GM18517 (cell line): ENCODE measurements around the gene CRKL.
"Not testable (repeated sequence)": the region's sequence is repeated elsewhere in the genome, so short reads cannot be mapped to it uniquely, and the experiment has no call there.

Experiments
- ATAC-seq: cut with Tn5 transposase; IDR thresholded peaks from one replicate; pipeline ENCODE4 v1.9.1; 2021; ENCODE audit warnings: mild to moderate bottlenecking, moderate library complexity; ENCODE audit not compliant: unreplicated experiment

Gene CRKL

DNA sequence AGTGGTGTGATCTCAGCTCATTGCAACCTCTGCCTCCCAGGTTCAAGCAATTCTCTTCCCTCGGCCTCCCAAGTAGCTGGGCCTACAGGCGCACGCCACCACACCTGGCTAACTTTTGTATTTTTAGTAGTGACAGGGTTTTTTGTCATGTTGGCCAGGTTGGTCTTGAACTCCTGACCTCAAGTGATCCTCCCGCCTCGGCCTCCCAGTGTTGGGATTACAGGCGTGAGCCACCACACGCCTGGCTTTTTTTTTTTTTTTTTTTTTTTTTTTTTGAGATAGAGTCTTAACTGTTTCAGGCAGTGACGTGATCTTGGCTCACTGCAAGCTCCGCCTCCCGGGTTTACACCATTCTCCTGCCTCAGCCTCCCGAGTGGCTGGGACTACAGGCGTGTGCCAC lies 13.2 kb downstream of the CRKL start:
- ATAC-seq = not testable (repeated sequence)

- no peak for ATAC-seq
Measured at GRCh38 chr22:20931126-20931654, 14.0 kb downstream of the CRKL start.

DNA sequence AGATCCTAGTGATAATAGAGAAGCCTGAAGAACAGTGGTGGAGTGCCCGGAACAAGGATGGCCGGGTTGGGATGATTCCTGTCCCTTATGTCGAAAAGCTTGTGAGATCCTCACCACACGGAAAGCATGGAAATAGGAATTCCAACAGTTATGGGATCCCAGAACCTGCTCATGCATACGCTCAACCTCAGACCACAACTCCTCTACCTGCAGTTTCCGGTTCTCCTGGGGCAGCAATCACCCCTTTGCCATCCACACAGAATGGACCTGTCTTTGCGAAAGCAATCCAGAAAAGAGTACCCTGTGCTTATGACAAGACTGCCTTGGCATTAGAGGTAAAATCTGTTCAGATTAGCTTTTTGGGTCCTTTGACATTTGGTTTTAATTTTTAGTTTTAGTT lies 16.7 kb downstream of the CRKL start:
- ATAC-seq = no peak

DNA sequence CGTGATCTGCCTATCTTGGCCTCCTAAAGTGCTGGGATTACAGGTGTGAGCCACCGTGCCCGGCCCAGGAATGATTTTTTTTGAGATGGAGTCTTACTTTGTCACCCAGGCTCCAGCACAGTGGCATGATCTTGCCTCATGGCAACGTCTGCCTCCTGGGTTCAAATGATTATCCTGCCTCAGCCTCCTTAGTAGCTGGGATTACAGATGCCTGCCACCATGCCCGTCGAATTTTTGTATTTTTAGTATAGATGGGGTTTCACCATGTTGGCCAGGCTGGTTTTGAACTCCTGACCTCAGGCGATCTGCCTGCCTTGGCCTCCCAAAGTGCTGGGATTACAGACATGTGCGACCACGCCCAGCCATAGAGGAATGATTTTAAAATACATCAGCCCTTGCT lies 17.8 kb downstream of the CRKL start:
- not testable (repeated sequence) for ATAC-seq

DNA sequence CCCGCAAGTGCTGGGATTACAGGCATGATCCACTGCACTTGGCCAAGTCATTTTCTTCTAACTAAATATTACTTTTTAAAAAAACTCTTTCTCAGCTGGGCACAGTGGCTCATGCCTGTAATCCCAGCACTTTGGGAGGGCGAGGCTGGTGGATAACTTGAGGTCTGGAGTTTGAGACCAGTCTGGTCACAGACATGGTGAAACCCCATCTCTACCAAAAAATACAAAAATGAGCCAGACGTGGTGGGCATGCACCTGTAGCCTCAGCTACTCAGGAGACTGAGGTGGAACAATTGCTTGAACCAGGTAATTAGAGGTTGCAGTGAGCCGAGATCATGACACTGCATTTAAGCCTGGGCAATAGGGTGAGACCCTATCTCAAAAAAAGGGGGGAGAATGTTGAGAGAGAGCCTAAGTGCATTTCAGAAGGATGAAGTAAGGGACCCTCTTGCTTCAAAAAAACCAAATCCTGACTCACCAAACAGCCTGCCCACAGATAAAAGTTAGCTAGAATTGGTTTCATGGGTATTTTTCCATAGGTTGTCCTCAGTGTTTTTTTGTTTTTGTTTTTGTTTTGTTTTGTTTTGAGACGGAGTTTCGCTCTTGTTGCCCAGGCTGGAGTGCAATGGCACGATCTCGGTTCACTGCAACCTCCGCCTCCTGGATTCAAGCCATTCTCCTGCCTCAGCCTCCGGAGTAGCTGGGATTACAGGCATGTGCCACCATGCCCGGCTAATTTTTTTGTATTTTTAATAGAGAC lies 18.8 kb downstream of the CRKL start:
- ATAC-seq = not testable (repeated sequence)

- no peak for ATAC-seq
Measured at GRCh38 chr22:20937031-20937793, 20.0 kb downstream of the CRKL start.

- no peak for ATAC-seq
Measured at GRCh38 chr22:20937794-20938671, 20.8 kb downstream of the CRKL start.

DNA sequence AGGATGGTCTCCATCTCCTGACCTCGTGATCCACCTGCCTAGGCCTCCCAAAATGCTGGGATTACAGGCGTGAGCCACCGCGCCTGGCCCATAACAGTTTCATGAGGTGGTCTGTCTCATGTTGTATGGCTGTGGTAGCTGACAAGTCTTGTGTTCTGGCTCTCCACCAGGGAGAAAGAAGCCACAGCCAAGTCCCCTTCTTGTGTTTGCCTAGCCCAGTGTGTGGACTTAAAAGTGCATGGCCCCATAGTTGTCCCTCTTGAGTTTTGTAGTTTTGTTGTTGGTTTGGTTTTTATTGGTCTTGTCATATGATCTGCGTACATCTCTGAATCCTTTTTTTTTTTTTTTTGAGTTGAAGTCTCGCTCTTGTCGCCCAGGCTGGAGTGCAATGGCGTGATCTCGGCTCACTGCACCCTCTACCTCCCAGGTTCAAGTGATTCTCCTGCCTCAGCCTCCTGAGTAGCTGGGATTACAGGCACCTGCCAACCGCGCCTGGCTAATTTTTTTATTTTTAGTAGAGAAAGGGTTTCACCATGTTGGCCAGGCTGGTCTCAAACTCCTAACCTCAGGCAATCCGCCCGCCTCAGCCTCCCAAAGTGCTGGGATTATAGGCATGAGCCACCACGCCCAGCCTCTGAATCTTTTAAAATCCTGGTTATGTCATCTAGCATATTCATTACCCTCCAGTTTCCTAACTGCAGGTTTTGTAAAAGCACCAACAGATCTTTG lies 22.4 kb downstream of the CRKL start:
- not testable (repeated sequence) for ATAC-seq

- no peak for ATAC-seq
Measured at GRCh38 chr22:20940186-20940651, 23.0 kb downstream of the CRKL start.

- no peak for ATAC-seq
Measured at GRCh38 chr22:20940904-20941385, 23.7 kb downstream of the CRKL start.

DNA sequence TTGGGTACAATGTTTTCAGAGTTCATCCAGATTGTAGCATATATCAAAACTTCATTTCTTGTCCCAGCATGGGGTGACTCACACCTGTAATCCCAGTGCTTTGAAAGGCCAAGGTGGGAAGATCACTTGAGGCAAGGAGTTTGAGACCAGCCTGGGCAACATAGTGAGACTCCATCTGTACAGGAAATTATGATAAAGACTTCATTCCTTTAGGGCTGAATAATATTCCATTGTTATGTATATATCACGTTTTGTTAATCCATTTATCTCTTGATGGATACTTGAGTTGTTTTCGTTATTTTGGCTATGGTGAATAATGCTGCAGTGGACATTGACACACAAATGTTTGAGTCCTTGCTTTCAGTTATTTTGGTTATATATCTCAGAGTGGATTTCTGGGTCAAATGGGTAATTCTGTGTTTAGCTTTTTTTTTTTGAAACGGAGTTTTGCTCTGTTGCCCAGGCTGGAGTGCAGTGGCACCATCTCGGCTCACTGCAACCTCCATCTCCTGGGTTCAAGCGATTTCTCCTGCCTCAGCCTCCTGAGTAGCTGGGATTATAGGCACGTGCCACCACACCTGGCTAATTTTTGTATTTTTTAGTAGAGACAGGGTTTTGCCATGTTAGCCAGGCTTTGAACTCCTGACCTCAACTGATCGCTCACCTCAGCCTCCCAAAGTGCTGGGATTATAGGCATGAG lies 25.1 kb downstream of the CRKL start:
- ATAC-seq = not testable (repeated sequence)

GRCh38 chr22:20943104-20943933 lies 26.1 kb downstream of the CRKL start:
- ATAC-seq = no peak

DNA sequence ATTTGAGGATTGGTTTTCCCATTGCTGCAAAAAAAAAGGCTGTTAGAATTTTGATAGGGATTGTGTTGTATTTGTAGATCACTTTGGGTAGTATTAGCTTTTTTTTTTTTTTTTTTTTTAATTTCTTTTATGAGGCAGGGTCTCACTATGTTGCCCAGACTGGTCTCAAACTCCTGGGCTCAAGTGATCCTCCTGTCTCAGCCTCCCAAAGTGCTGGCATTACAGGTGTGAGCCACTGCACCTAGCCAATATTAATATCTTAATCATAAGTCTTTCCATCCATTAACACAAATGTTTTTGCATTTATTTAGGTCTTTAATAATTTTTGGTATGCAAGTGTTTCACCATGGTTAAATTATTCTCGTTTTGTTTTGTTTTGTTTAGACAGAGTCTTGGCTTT lies 26.8 kb downstream of the CRKL start:
- ATAC-seq = no peak

GRCh38 chr22:20945578-20945934 lies 28.3 kb downstream of the CRKL start:
- no peak for ATAC-seq

- no peak for ATAC-seq
Measured at GRCh38 chr22:20946080-20946986, 29.1 kb downstream of the CRKL start.

GRCh38 chr22:20946991-20947390 lies 29.8 kb downstream of the CRKL start:
- ATAC-seq = no peak

GRCh38 chr22:20948450-20948849 lies 31.2 kb downstream of the CRKL start:
- no peak for ATAC-seq

DNA sequence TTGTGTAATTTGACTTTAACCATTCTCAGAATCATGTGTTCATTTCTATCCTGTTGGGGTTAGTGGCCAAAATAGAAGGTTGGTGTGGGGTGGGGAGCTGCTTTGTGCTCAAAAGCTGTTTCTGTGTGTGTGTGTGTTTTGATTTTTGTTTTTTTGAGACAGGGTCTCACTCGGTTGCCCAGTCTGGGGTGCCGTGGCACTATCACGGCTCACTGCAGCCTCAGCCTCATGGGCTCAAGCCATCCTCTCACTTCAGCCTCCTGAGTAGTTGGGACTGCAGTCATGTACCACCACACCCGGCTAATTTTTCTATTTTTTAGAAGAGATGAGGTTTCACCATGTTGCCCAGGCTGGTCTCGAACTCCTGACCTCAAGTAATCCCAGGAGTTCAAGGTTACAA lies 31.8 kb downstream of the CRKL start:
- no peak for ATAC-seq
